HepG2 (cell line): ENCODE data around the gene BAG5. TPM values are rescaled to one million over a fixed set of nuclear protein-coding genes. Genes with fewer than 3 reads are reported as not detected.

Experiments
- ATAC-seq: fragments of 200-7000 bp; cut with Tn5 transposase; 3 replicates; pipeline ENCODE4 v1.9.1; 2020; ENCODE audit warnings: mild to moderate bottlenecking, moderate library complexity
- BruUV-seq: library from RNA; stranded (reverse); fragments of 400-500 nt; replicated peaks from 2 replicates; lab custom pipeline; 2021; lab: Mats Ljungman, UMichigan
- CTCF ChIA-PET: fragments of 300-600 bp; formaldehyde crosslinking; extraction: SDS; loops from one replicate; lab custom pipeline; 2021; ENCODE audit warnings: low total read pairs, inconsistent platforms, low intra/inter-chr PET ratio; lab: Yijun Ruan, JAX
- POLR2A ChIA-PET: fragments of 350-600 bp; sonication (Branson Sonifier 250); formaldehyde crosslinking; loops from one replicate; lab custom pipeline; 2020; ENCODE audit warnings: antibody characterized with exemption, inconsistent platforms; lab: Yijun Ruan, JAX
- DNase-seq: peaks from one replicate; pipeline ENCODE4 v3.0.0-alpha.2; 2015; ENCODE audit warnings: low spot score
- FAIRE-seq: peaks from 3 replicates; lab custom pipeline; 2011; peaks lifted over from hg19 to GRCh38; lab: Jason Lieb, UNC
- H2AFZ ChIP-seq: one replicate; pipeline ENCODE4 v1.6.1; 2011; ENCODE audit warnings: low read length, inconsistent platforms
- H3K27ac ChIP-seq: fragments of 300-600 bp; 3 replicates; pipeline ENCODE4 v1.8.0; 2011; ENCODE audit warnings: mixed run types, mild to moderate bottlenecking, mixed read lengths, low read length, inconsistent platforms; ENCODE audit not compliant: insufficient read depth; ENCODE audit errors: extremely low read length
- H3K27me3 ChIP-seq, 2 experiments: fragments of 200-600 bp in 1 of 2; 2 replicates in 1 of 2; 3 replicates in 1 of 2; pipeline versions ENCODE4 v1.6.0 to v1.8.0; 2011; ENCODE audit warnings: low read length in 2 of 2, mild to moderate bottlenecking in 2 of 2, moderate library complexity in 2 of 2, inconsistent platforms in 1 of 2; ENCODE audit not compliant: insufficient read depth in 2 of 2, control insufficient read depth in 1 of 2
- H3K36me3 ChIP-seq, 2 experiments: fragments of 200-600 bp in 1 of 2; replicated peaks in 1 of 2; 2 replicates in 1 of 2; 3 replicates in 1 of 2; pipeline versions ENCODE4 v1.5.1 to v1.8.0; 2011; ENCODE audit warnings: low read length in 2 of 2, inconsistent platforms in 1 of 2; ENCODE audit not compliant: insufficient read depth in 2 of 2, control insufficient read depth in 1 of 2
- H3K4me1 ChIP-seq: 2 replicates; pipeline ENCODE4 v1.5.1; 2012; ENCODE audit warnings: low read length, inconsistent platforms; ENCODE audit not compliant: insufficient read depth
- H3K4me2 ChIP-seq: 2 replicates; pipeline ENCODE4 v1.6.0; 2011; ENCODE audit warnings: low read depth, low read length, inconsistent platforms
- H3K4me3 ChIP-seq, 3 experiments: fragments of 200-600 bp in 1 of 3; sonication (generic), shearing (Covaris generic) in 1 of 3; replicated peaks in 1 of 3; 2 replicates each; pipeline ENCODE4 v1.5.1; 2011 to 2016; ENCODE audit warnings: low read length in 3 of 3, inconsistent platforms in 2 of 3, low read depth in 2 of 3, mild to moderate bottlenecking in 2 of 3, control low read depth in 1 of 3, mixed read lengths in 1 of 3; ENCODE audit not compliant: insufficient read depth in 1 of 3
- H3K79me2 ChIP-seq: one replicate; pipeline ENCODE4 v1.6.1; 2011; ENCODE audit warnings: low read length, inconsistent platforms; ENCODE audit not compliant: insufficient read depth
- H3K9ac ChIP-seq: 2 replicates; pipeline ENCODE4 v1.6.0; 2011; ENCODE audit warnings: mild to moderate bottlenecking, low read depth, low read length, inconsistent platforms; ENCODE audit not compliant: insufficient read depth
- H3K9me3 ChIP-seq: 2 replicates; pipeline ENCODE4 v1.5.1; 2012; ENCODE audit warnings: mild to moderate bottlenecking, low read length
- H4K20me1 ChIP-seq: 2 replicates; pipeline ENCODE4 v1.6.0; 2011; ENCODE audit warnings: inconsistent platforms, mild to moderate bottlenecking, low read length, moderate library complexity; ENCODE audit not compliant: insufficient read depth
- EED ChIP-seq: sonication (generic); formaldehyde crosslinking; IDR thresholded peaks from 2 replicates; pipeline ENCODE4 v1.5.0; 2020; ENCODE audit warnings: mild to moderate bottlenecking, missing genetic modification reagents
- ETV5 ChIP-seq: IDR thresholded peaks from 2 replicates; pipeline ENCODE4 v1.6.1; 2018; ENCODE audit warnings: missing biosample characterization, missing genetic modification reagents, inconsistent platforms, borderline replicate concordance
- GABPA ChIP-seq, 2 experiments: IDR thresholded peaks; 2 replicates each; pipeline ENCODE4 v1.6.1; 2011 to 2016; ENCODE audit warnings: low read depth in 2 of 2, low read length in 1 of 2, missing biosample characterization in 1 of 2, missing genetic modification characterization in 1 of 2
- KLF12 ChIP-seq: sonication (generic); formaldehyde crosslinking; IDR thresholded peaks from 2 replicates; pipeline ENCODE4 v1.4.0; 2020; ENCODE audit warnings: missing genetic modification reagents, borderline replicate concordance
- RXRA ChIP-seq: sonication (generic); formaldehyde crosslinking; IDR thresholded peaks from 2 replicates; pipeline ENCODE4 v1.5.1; 2020; ENCODE audit warnings: missing genetic modification reagents
- ZNF292 ChIP-seq: sonication (generic); formaldehyde crosslinking; IDR thresholded peaks from 2 replicates; pipeline ENCODE4 v1.8.1; 2022; ENCODE audit warnings: mild to moderate bottlenecking, low read depth, missing genetic modification reagents, borderline replicate concordance
- ZNF329 ChIP-seq: sonication (generic); formaldehyde crosslinking; IDR thresholded peaks from 2 replicates; pipeline ENCODE4 v1.9.0; 2021; ENCODE audit warnings: low read depth, mild to moderate bottlenecking, missing genetic modification reagents
- ZNF33B ChIP-seq: sonication (generic); formaldehyde crosslinking; IDR thresholded peaks from 2 replicates; pipeline ENCODE4 v1.5.1; 2020; ENCODE audit warnings: mild to moderate bottlenecking, missing genetic modification reagents
- ZNF367 ChIP-seq: sonication (generic); formaldehyde crosslinking; IDR thresholded peaks from 2 replicates; pipeline ENCODE4 v1.4.0; 2020; ENCODE audit warnings: missing genetic modification reagents, borderline replicate concordance
- ZNF546 ChIP-seq: sonication (generic); formaldehyde crosslinking; conservative IDR thresholded peaks from 2 replicates; pipeline ENCODE4 v1.8.1; 2023; ENCODE audit warnings: mild to moderate bottlenecking, missing genetic modification reagents
- ZNF747 ChIP-seq: sonication (generic); formaldehyde crosslinking; IDR thresholded peaks from 2 replicates; pipeline ENCODE4 v1.8.1; 2023; ENCODE audit warnings: missing genetic modification reagents, mild to moderate bottlenecking, borderline replicate concordance
- WGBS: methylation state at CpG from one replicate; pipeline ENCODE4 v1.1.6; 2017; ENCODE audit warnings: low lambda C conversion rate; 5-methylcytosine and 5-hydroxymethylcytosine counted together
- in situ Hi-C: cut with HindIII; loops from 2 replicates; pipeline ENCODE4 v1.10.0; 2017; ENCODE audit warnings: low pct_unique_long_range_greater_than_20kb; ENCODE audit not compliant: extremely low pct_ligation_motif_present
- intact Hi-C: fragments of 100-400 bp; cut with micrococcal nuclease; formaldehyde crosslinking; loops from one replicate; pipeline ENCODE4 v1.10.0; 2022; ENCODE audit not compliant: unreplicated experiment
- polyA plus RNA-seq, 8 experiments: library from polyadenylated mRNA; depleted of rRNA in 3 of 8; stranded (reverse) in 7 of 8; unstranded in 1 of 8; fragments of >200 nt; fragmentation: Illumina TruSeq in 4 of 8; extraction: Trizol in 4 of 8; gene quantifications; 2 replicates each; pipeline versions ENCODE4 v1.2.1 to v1.2.3, GENCODE V29; 2011 to 2016; ENCODE audit warnings: low read depth in 4 of 8, missing spikeins in 1 of 8, mixed read lengths in 1 of 8; ENCODE audit not compliant: insufficient read depth in 1 of 8
- total RNA-seq, 5 experiments: library from RNA; depleted of rRNA; stranded (reverse); fragments of >200 nt; fragmentation: Illumina TruSeq; extraction: Trizol; gene quantifications; 2 replicates each; pipeline ENCODE4 v1.2.3, GENCODE V29; 2016; ENCODE audit warnings: low read depth in 1 of 5
- TF ChIP-seq, protein P1 (sequence below): sonication (generic); formaldehyde crosslinking; IDR thresholded peaks from 2 replicates; pipeline ENCODE4 v1.4.0; 2020; ENCODE audit warnings: missing genetic modification reagents
- TF ChIP-seq, protein P2 (sequence below), 2 experiments: fragments of 450-650 bp in 1 of 2; sonication (generic) in 1 of 2; formaldehyde crosslinking in 1 of 2; IDR thresholded peaks; 2 replicates each; pipeline versions ENCODE4 v1.6.1 to v1.8.0; 2016 to 2022; ENCODE audit warnings: antibody characterized with exemption in 1 of 2, mild to moderate bottlenecking in 1 of 2, missing genetic modification reagents in 1 of 2

Gene BAG5
- total and polyA plus RNA-seq, 2 of the 13 experiments (the other 11 are each of a cell fraction or from before 2014, with no cell fraction given): 3.5 to 21.0 TPM

DNA sequence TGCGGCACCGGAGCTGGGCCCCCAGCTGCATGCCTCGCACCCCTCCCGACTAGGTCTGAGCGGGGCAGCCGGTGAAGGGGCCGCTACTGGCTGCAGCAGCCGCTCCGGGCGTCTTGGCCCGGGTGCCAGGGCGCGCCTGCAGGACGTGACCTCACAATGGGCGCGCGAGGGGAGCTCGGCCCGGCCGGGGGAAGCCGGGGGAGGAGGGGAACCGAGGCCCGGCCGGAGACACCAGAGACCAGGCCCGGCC lies 353 bp downstream of the BAG5 start:
- peaks cover 8 to 26% of the 10 kb centered on the region in 2 experiments; a peak in 3 of 5 replicates for H3K36me3 ChIP-seq
- TF ChIP-seq ZNF747 (CRISPR knock-in tag) (peak; percentile 11; the same call in 1 of the 2 replicates), ZNF329 (CRISPR knock-in tag) (no peak), ZNF546 (CRISPR knock-in tag) (0 out of 2 replicates have a peak, but pooled peaks have one; percentile 23), RXRA (CRISPR knock-in tag) (0 out of 2 replicates have a peak, but pooled peaks have one; percentile 28), ETV5 (no peak), GABPA (IDR thresholded peaks at IDR 0.05; ENCODE audit: low read depth, low read length) (no peak), GABPA (CRISPR knock-in tag; IDR thresholded peaks at IDR 0.05; ENCODE audit: low read depth) (peak; percentile 2; the same call in 1 of the 2 replicates), EED (CRISPR knock-in tag) (0 out of 2 replicates have a peak, but pooled peaks have one; percentile 62), ZNF367 (CRISPR knock-in tag) (peak; percentile 11; the same call in 1 of the 2 replicates), KLF12 (CRISPR knock-in tag) (peak; percentile 13; the same call in 1 of the 2 replicates), ZNF292 (CRISPR knock-in tag) (no peak), ZNF33B (peak; percentile 28; the same call in 1 of the 2 replicates)
- TF ChIP-seq, protein P1, sequence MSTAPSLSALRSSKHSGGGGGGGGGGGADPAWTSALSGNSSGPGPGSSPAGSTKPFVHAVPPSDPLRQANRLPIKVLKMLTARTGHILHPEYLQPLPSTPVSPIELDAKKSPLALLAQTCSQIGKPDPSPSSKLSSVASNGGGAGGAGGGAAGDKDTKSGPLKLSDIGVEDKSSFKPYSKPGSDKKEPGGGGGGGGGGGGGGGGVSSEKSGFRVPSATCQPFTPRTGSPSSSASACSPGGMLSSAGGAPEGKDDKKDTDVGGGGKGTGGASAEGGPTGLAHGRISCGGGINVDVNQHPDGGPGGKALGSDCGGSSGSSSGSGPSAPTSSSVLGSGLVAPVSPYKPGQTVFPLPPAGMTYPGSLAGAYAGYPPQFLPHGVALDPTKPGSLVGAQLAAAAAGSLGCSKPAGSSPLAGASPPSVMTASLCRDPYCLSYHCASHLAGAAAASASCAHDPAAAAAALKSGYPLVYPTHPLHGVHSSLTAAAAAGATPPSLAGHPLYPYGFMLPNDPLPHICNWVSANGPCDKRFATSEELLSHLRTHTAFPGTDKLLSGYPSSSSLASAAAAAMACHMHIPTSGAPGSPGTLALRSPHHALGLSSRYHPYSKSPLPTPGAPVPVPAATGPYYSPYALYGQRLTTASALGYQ (CRISPR knock-in tag): 0 out of 2 replicates have a peak, but pooled peaks have one; percentile 31
- TF ChIP-seq, protein P2, sequence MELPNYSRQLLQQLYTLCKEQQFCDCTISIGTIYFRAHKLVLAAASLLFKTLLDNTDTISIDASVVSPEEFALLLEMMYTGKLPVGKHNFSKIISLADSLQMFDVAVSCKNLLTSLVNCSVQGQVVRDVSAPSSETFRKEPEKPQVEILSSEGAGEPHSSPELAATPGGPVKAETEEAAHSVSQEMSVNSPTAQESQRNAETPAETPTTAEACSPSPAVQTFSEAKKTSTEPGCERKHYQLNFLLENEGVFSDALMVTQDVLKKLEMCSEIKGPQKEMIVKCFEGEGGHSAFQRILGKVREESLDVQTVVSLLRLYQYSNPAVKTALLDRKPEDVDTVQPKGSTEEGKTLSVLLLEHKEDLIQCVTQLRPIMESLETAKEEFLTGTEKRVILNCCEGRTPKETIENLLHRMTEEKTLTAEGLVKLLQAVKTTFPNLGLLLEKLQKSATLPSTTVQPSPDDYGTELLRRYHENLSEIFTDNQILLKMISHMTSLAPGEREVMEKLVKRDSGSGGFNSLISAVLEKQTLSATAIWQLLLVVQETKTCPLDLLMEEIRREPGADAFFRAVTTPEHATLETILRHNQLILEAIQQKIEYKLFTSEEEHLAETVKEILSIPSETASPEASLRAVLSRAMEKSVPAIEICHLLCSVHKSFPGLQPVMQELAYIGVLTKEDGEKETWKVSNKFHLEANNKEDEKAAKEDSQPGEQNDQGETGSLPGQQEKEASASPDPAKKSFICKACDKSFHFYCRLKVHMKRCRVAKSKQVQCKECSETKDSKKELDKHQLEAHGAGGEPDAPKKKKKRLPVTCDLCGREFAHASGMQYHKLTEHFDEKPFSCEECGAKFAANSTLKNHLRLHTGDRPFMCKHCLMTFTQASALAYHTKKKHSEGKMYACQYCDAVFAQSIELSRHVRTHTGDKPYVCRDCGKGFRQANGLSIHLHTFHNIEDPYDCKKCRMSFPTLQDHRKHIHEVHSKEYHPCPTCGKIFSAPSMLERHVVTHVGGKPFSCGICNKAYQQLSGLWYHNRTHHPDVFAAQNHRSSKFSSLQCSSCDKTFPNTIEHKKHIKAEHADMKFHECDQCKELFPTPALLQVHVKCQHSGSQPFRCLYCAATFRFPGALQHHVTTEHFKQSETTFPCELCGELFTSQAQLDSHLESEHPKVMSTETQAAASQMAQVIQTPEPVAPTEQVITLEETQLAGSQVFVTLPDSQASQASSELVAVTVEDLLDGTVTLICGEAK (IDR thresholded peaks at IDR 0.05): no peak
- TF ChIP-seq, protein P2 (CRISPR knock-in tag; IDR thresholded peaks at IDR 0.05): 0 out of 2 replicates have a peak, but pooled peaks have one; percentile 37

More for the DNA sequence above, 353 bp downstream of the BAG5 start:
- peaks cover 0 to 3% of the 10 kb centered on the region in 2 experiments; a peak in 1 of 5 replicates for H3K27me3 ChIP-seq
- DNase-seq (no peak), ATAC-seq (peak; percentile 48), FAIRE-seq (no peak)
- peak overlapping the region; percentile 88 for H3K27ac ChIP-seq
- no peak overlapping the region for H2AFZ ChIP-seq
- intact Hi-C loops: no loop called here
- H3K9ac ChIP-seq: peak overlapping the region; percentile 91
- ChIA-PET POLR2A (interaction anchor here (1.5 to 2.3 kb wide), 4 partner anchors 12 to 66 kb away, joined by 6 to 12 read pairs (median 8); partner anchors contain the start of genes KLC1 and TRMT61A), CTCF (no interaction called here)
- in situ Hi-C loops: no loop called here
- H3K4me2 ChIP-seq: peak overlapping the region; percentile 82
- peak overlapping the region; percentile 81 to 100 (median 92) for H3K4me3 ChIP-seq
- no CpG with 5 or more reads among the region's 25 CpGs for WGBS
- BruUV-seq: no TSS peak
- H3K79me2 ChIP-seq: peaks cover 79% of the 10 kb centered on the region
- peaks cover 48% of the 10 kb centered on the region for H3K4me1 ChIP-seq
- no peaks in the 10 kb centered on the region for H3K9me3 ChIP-seq
- H4K20me1 ChIP-seq: peaks cover 14% of the 10 kb centered on the region; the same call in 1 of the 2 replicates
